GM20431 (cell line): ENCODE data around the gene PDHX.

Experiments used
- in situ Hi-C: fragments of 300-500 bp; cut with MseI, MboI; formaldehyde crosslinking; loops from one replicate; pipeline ENCODE4 v1.15.0; 2020; ENCODE audit warnings: low sequenced_read_pairs; ENCODE audit not compliant: unreplicated experiment

PDHX gene

GRCh38 chr11:35036639-35037038 is 120.2 kb downstream of the PDHX start:
- in situ Hi-C loops, result no loop called here

GRCh38 chr11:35038211-35038928 is 122.0 kb downstream of the PDHX start:
- in situ Hi-C loops, result no loop called here

GRCh38 chr11:35039076-35039475 is 122.7 kb downstream of the PDHX start:
- in situ Hi-C loops, result no loop called here

GRCh38 chr11:35040221-35040942 is 124.0 kb downstream of the PDHX start:
- in situ Hi-C loops, result no loop called here

- in situ Hi-C loops, result no loop called here
These were observed 124.7 kb downstream of the PDHX start for GRCh38 chr11:35041070-35041554.

- in situ Hi-C loops, result no loop called here
These were observed 125.8 kb downstream of the PDHX start for GRCh38 chr11:35042224-35042623.

GRCh38 chr11:35042913-35043312 is 126.5 kb downstream of the PDHX start:
- in situ Hi-C loops, result no loop called here

GRCh38 chr11:35043936-35044335 is 127.5 kb downstream of the PDHX start:
- in situ Hi-C loops, result no loop called here

GRCh38 chr11:35045236-35045820 is 128.9 kb downstream of the PDHX start:
- in situ Hi-C loops, result no loop called here
